Tibial nerve (tissue), 4 donors: ENCODE measurements around the gene H2AZ2.

ENCODE experiments used
- EP300 ChIP-seq, 2 donors: sonication (generic); formaldehyde crosslinking; IDR thresholded peaks; one replicate each; pipeline ENCODE4 v1.6.1; 2017; ENCODE audit warnings: antibody characterized with exemption in 2 of 2, mild to moderate bottlenecking in 1 of 2
- TF ChIP-seq, protein P1 (sequence below), 5 experiments: fragments of 200-600 bp in 3 of 5; fragments of 450-650 bp in 2 of 5; sonication (generic) in 3 of 5; IDR thresholded peaks; one replicate each; pipeline ENCODE4 v1.5.1; 2016 to 2019; ENCODE audit warnings: antibody characterized with exemption in 5 of 5, mild to moderate bottlenecking in 3 of 5, moderate library complexity in 2 of 5

DNA sequence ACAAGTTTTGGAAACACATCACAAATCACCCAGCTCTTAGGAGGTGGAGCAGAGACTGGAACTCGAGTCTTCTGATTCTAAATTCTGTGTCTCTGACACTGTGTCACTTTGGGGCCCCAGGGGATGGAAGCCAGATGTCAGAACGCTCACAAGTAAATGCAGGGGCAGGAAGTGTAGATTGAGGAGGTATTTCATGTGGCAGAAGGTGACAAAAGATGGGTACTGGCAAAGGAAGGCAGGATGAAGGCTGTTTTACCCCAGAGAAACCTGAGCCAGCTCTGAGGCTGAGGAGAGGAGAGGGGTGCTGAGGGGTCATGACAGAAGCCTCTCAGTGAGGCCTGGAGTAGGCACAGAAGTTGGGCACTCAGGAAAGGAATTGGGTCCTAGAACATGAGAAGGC lies 43.5 kb upstream of the H2AZ2 start:
- TF ChIP-seq, protein P1, sequence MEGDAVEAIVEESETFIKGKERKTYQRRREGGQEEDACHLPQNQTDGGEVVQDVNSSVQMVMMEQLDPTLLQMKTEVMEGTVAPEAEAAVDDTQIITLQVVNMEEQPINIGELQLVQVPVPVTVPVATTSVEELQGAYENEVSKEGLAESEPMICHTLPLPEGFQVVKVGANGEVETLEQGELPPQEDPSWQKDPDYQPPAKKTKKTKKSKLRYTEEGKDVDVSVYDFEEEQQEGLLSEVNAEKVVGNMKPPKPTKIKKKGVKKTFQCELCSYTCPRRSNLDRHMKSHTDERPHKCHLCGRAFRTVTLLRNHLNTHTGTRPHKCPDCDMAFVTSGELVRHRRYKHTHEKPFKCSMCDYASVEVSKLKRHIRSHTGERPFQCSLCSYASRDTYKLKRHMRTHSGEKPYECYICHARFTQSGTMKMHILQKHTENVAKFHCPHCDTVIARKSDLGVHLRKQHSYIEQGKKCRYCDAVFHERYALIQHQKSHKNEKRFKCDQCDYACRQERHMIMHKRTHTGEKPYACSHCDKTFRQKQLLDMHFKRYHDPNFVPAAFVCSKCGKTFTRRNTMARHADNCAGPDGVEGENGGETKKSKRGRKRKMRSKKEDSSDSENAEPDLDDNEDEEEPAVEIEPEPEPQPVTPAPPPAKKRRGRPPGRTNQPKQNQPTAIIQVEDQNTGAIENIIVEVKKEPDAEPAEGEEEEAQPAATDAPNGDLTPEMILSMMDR (IDR thresholded peaks at IDR 0.05) = no peak
- no peak for TF ChIP-seq EP300 (IDR thresholded peaks at IDR 0.05)
